GM12878 (cell line): ENCODE results near the gene AUNIP. TPM values are rescaled to one million over a fixed set of nuclear protein-coding genes. Genes with fewer than 3 reads are reported as not detected.

ENCODE experiments used
- DPF2 ChIP-seq: fragments of 450-650 bp; IDR thresholded peaks from 2 replicates; pipeline ENCODE4 v1.6.1; 2017; ENCODE audit warnings: mild to moderate bottlenecking
- E2F8 ChIP-seq: fragments of 450-650 bp; IDR thresholded peaks from 2 replicates; pipeline ENCODE4 v1.6.1; 2018; ENCODE audit warnings: mild to moderate bottlenecking, low read depth, moderate library complexity; ENCODE audit not compliant: partially characterized antibody
- ELK1 ChIP-seq: IDR thresholded peaks from 2 replicates; pipeline ENCODE4 v1.6.1; 2012; ENCODE audit warnings: low read depth, low read length, improper control_type of control experiment
- ESRRA ChIP-seq: IDR thresholded peaks from 2 replicates; pipeline ENCODE4 v1.6.1; 2012; ENCODE audit warnings: mild to moderate bottlenecking, low read length, improper control_type of control experiment
- FOXK2 ChIP-seq: fragments of 450-650 bp; IDR thresholded peaks from 2 replicates; pipeline ENCODE4 v1.6.1; 2017; ENCODE audit warnings: mild to moderate bottlenecking, moderate library complexity
- GATAD2B ChIP-seq: fragments of 450-650 bp; conservative IDR thresholded peaks from 2 replicates; pipeline ENCODE4 v1.6.1; 2017; ENCODE audit warnings: low read depth, mild to moderate bottlenecking, moderate library complexity
- HCFC1 ChIP-seq: fragments of 150-350 bp; IDR thresholded peaks from 2 replicates; pipeline ENCODE4 v1.6.1; 2014; ENCODE audit warnings: low read length
- HDAC2 ChIP-seq: fragments of 200-600 bp; sonication (generic); IDR thresholded peaks from 2 replicates; pipeline ENCODE4 v1.6.1; 2017
- KDM1A ChIP-seq: fragments of 200-600 bp; sonication (generic); IDR thresholded peaks from 2 replicates; pipeline ENCODE4 v1.6.1; 2016; ENCODE audit warnings: borderline replicate concordance
- MEF2B ChIP-seq: fragments of 450-650 bp; IDR thresholded peaks from 2 replicates; pipeline ENCODE4 v1.6.1; 2018; ENCODE audit warnings: mild to moderate bottlenecking, moderate library complexity; ENCODE audit not compliant: partially characterized antibody, poor library complexity, severe bottlenecking
- NFIC ChIP-seq: IDR thresholded peaks from 2 replicates; pipeline ENCODE4 v1.6.1; 2012; ENCODE audit warnings: low read depth, mild to moderate bottlenecking, inconsistent platforms, low read length, moderate library complexity
- NR2F1 ChIP-seq: fragments of 450-650 bp; conservative IDR thresholded peaks from 2 replicates; pipeline ENCODE4 v1.6.1; 2017; ENCODE audit warnings: mild to moderate bottlenecking
- SIX5 ChIP-seq: IDR thresholded peaks from 2 replicates; pipeline ENCODE4 v1.6.1; 2011; ENCODE audit warnings: mild to moderate bottlenecking, low read depth, low read length, moderate library complexity; ENCODE audit not compliant: severe bottlenecking
- SKIL ChIP-seq: fragments of 450-650 bp; IDR thresholded peaks from 2 replicates; pipeline ENCODE4 v1.6.1; 2017; ENCODE audit warnings: mild to moderate bottlenecking, low read depth, inconsistent platforms; ENCODE audit not compliant: poor library complexity, severe bottlenecking
- SMARCA5 ChIP-seq: fragments of 450-650 bp; IDR thresholded peaks from 2 replicates; pipeline ENCODE4 v1.6.1; 2017; ENCODE audit warnings: mild to moderate bottlenecking
- SUPT20H ChIP-seq: IDR thresholded peaks from 2 replicates; pipeline ENCODE4 v1.6.1; 2011; ENCODE audit warnings: low read depth, mild to moderate bottlenecking, low read length, moderate library complexity, borderline replicate concordance; ENCODE audit not compliant: control insufficient read depth
- SUZ12 ChIP-seq: fragments of 200-600 bp; sonication (generic); IDR thresholded peaks from one replicate; pipeline ENCODE4 v1.6.1; 2018; ENCODE audit warnings: antibody characterized with exemption, mild to moderate bottlenecking; ENCODE audit not compliant: unreplicated experiment
- USF2 ChIP-seq: IDR thresholded peaks from 2 replicates; pipeline ENCODE4 v1.6.1; 2011; ENCODE audit warnings: low read depth, low read length, improper control_type of control experiment, borderline replicate concordance
- ZZZ3 ChIP-seq: IDR thresholded peaks from 2 replicates; pipeline ENCODE4 v1.6.1; 2011; ENCODE audit warnings: low read depth; ENCODE audit not compliant: control insufficient read depth, insufficient read length
- polyA plus RNA-seq, 11 experiments: library from polyadenylated mRNA; depleted of rRNA in 4 of 11; unstranded in 6 of 11; stranded (reverse) in 5 of 11; fragments of >200 nt; fragmentation: Nextera tagmentation in 4 of 11; fragmentation: Illumina TruSeq in 1 of 11; extraction: Ambion mirVana in 4 of 11; extraction: Trizol in 1 of 11; gene quantifications; 1 replicate in 1 of 11; 2 replicates in 10 of 11; pipeline versions ENCODE4 v1.2.1 to v1.2.3, GENCODE V29; 2011 to 2016; ENCODE audit warnings: inconsistent platforms in 2 of 11, missing spikeins in 2 of 11, low read depth in 1 of 11
- total RNA-seq, 4 experiments: library from RNA; depleted of rRNA in 3 of 4; stranded (reverse); fragments of >200 nt in 3 of 4; fragmentation: Illumina TruSeq in 1 of 4; extraction: Trizol in 1 of 4; gene quantifications; 2 replicates each; pipeline versions ENCODE4 v1.2.1 to v1.2.3, GENCODE V29; 2013 to 2021
- TF ChIP-seq, protein P1 (sequence below): IDR thresholded peaks from 2 replicates; pipeline ENCODE4 v1.6.1; 2012; ENCODE audit warnings: low read depth, low read length, improper control_type of control experiment
- TF ChIP-seq, protein P2 (sequence below): IDR thresholded peaks from 2 replicates; pipeline ENCODE4 v1.6.1; 2012; ENCODE audit warnings: low read depth, low read length, improper control_type of control experiment

The AUNIP gene
- total and polyA plus RNA-seq, 10 of the 15 experiments (the other 5 are each of a cell fraction or from before 2014, with no cell fraction given), result 3.9 to 20.0 (median 12.7) TPM

- TF ChIP-seq USF2 (peak; percentile 97), E2F8 (peak; percentile 88), ELK1 (no peak), SUPT20H (no peak), FOXK2 (no peak), SMARCA5 (no peak), SKIL (no peak), ESRRA (0 out of 2 replicates have a peak, but pooled peaks have one; percentile 9), KDM1A (no peak), GATAD2B (0 out of 2 replicates have a peak, but pooled peaks have one; percentile 37), NR2F1 (no peak), SIX5 (peak; percentile 79), ZZZ3 (no peak), NFIC (no peak), HDAC2 (no peak), MEF2B (peak; percentile 49), SUZ12 (no peak), HCFC1 (peak; percentile 86), DPF2 (no peak)
- TF ChIP-seq, protein P1, sequence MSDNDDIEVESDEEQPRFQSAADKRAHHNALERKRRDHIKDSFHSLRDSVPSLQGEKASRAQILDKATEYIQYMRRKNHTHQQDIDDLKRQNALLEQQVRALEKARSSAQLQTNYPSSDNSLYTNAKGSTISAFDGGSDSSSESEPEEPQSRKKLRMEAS, result peak; percentile 97
- TF ChIP-seq, protein P2, sequence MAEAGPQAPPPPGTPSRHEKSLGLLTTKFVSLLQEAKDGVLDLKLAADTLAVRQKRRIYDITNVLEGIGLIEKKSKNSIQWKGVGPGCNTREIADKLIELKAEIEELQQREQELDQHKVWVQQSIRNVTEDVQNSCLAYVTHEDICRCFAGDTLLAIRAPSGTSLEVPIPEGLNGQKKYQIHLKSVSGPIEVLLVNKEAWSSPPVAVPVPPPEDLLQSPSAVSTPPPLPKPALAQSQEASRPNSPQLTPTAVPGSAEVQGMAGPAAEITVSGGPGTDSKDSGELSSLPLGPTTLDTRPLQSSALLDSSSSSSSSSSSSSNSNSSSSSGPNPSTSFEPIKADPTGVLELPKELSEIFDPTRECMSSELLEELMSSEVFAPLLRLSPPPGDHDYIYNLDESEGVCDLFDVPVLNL, result peak; percentile 60; the same call in 1 of the 2 replicates
Measured at GRCh38 chr1:25905680-25906643, 46.7 kb upstream of the AUNIP start, which contains the start of gene STMN1 (continued).
